GM19193 (cell line): ENCODE data around the gene HCN2.

Source experiments
- POLR2A ChIP-seq: IDR thresholded peaks from 4 replicates; pipeline ENCODE4 v1.6.1; 2011; ENCODE audit not compliant: insufficient read depth, insufficient read length; ENCODE audit errors: extremely low read depth

Gene HCN2

DNA sequence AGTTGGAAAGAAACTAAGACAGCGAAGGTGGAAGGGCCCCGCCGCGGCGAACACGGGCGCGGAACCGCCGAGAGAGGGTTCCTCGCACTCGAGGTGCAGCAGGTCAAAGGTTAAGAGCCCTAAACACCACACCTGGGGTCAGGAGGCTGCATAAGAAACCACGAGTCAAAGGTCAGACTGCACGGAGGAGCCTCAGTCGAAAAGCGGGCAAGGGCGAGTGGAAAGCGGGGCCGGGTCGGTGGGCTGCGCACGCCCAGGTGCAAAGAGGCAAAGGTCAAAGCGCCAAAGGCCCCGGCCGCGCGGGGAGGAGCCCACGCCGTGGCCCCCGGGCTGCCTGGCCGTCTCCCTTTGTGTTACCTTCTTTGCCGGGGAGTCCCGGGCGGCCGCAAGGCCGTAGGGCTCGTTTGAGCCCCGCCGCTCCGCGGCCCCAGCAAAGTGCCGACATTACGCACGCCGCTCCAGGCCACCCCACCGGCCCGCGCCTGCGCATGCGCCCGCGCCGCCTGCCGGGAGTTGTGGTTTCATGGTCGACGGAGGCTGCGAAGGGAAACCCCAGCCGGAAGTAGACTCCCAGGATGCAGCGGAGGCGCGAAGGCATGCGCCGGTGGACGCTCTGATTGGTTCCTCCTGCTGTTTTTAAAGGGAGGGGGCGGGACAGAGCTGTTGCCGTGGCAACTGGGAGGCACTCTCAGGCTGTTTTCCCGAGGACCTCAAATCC lies 43.5 kb downstream of the HCN2 start, which contains the start of gene POLRMT:
POLRMT (minus strand) TSS at position 470 of the 718 bp plus-strand sequence; CDS start at position 445, 25 bp downstream.
- peak; percentile 76 for TF ChIP-seq POLR2A

DNA sequence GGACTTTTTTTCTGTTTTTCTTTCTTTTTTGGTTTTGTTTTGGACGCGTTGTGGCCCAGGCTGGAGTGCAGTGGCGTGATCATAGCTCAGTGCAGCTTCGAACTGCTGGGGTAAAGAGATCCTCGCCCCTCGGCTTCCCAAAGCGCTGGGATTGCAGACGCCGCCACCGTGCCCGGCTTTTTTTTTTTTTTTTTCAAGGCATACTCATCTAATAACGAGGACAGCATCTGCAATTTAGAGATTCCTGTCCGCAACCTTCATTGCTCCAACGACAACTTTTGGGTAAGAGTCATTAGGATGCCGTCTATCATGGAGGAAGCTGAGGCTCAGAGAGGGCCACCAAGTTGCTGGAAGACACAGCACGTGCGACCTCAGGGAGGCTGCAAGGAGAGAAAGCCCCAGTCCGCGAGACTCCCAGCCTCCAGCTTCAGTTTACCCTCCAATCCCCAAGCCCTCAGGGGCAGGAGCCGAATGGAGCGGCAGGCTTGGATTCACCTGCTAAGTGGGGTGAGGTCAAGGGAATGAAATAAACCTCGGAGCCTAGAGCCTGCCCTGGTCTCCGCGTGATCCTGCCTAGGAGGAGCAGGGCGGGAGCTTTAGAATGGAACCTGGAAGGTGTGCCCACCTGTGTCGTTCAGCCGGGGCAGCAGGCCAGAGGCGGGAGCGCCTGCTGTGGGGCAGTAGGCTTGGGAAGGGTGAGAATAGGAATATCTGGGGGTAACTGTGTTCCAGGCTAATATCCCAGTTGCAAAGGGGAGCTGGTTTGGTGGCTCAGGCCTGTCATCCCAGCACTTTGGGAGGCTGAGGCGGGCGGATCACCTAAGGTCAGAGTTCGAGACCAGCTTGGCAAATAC lies 44.3 kb downstream of the HCN2 start:
- TF ChIP-seq POLR2A, result no peak

GRCh38 chr19:634975-635652 lies 45.4 kb downstream of the HCN2 start:
- TF ChIP-seq POLR2A, result no peak

DNA sequence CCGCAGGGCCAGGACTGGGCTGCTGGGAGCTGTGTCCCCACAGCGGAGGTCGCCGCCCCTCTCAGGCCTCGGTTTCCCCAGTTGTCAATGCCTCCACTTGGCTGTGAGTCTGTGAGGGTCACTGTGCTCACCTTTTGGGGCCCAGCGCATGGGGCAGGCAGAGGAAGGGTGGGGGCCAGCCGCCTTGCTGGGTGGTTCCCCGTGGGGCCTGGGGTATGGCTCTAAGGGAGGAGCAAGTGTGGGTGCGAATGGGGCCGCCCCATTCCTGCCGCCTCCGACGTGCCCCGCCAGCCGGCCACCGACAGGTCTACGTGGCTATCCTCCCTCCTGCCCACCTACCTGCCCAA lies 49.2 kb downstream of the HCN2 start:
- no peak for TF ChIP-seq POLR2A

DNA sequence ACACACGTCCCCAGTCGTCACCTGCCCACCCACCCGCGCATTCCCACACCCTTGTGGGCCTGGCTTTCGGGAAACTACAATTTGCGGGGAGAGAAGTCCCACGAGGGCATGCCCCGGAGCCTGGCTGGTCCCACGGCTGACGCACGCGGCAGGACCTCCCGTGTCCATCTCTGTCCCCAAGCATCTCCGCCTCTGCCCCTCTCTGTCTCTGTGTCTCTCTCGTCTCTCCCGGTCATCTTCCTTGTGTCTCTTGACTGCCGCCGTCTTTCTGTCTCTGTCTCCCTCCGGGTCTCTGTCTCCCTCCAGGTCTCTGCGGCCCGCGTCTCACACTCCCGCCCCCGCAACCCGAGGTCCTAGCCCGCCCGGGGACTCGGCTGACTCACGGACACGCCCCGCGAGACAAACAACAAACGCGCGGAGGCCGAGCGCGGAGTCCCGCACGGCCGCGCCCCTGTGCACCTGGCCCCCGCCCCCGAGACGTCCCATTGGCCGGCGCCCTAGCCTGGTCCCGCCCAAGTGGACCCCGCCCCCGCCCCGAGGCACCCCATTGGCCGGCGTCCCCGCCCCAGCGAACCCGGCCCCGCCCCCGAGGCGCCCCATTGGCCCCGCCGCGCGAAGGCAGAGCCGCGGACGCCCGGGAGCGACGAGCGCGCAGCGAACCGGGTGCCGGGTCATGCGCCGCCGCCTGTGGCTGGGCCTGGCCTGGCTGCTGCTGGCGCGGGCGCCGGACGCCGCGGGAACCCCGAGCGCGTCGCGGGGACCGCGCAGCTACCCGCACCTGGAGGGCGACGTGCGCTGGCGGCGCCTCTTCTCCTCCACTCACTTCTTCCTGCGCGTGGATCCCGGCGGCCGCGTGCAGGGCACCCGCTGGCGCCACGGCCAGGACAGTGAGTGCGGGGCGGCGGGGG lies 49.8 kb downstream of the HCN2 start, which contains the start of gene FGF22:
FGF22 (plus strand) TSS at position 627 of the 908 bp plus-strand sequence; CDS start at position 674, 47 bp downstream.
- no peak for TF ChIP-seq POLR2A

DNA sequence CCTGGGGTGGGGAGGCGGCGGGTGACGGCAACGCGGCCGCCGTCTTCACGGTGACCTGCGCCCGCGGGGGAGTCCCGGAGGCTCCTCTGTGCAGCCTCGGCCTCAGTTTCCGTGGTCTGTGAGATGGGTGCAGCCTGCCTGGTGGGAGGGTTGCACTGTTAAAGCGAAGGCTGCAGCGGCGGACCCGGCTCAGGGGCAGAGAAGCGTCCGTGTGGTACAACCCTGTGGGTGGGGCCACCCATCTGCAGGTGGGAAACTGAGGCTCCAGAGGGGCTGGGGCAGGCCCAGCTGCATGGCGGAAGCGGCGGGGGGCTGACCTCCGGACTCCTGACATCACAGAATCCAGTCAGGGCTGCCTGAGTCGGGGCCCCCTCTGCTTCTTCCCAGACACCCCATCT lies 50.5 kb downstream of the HCN2 start:
- TF ChIP-seq POLR2A, result no peak

DNA sequence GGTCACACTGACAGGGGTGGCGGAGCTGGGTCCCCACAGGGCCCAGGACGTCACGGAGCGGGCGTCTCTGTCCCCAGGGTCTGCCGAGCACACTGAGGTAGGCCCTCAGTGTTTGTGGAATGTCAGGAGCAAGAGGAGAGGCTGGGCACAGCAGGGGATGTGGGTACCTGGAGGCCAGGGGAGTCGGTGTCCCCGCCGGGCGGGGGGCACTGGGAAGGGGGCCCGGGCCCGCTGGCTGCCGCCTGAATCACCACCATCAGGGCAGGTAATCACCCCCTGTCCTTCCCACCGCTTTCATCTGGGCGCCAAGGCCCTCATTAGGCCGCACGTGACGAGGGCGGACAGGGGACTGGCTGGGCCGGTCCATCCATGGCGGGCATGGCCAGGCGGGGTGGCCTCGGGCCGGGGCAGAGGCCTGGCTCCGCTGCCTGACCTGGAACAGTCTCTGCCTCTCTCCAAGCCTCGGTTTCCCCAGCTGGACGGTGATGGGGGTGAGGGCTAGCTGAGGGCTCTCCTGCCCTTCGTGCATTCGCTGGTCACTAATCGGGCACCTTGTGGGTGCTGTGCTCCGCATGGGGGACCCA lies 51.0 kb downstream of the HCN2 start:
- TF ChIP-seq POLR2A, result no peak

GRCh38 chr19:641702-642101 lies 52.0 kb downstream of the HCN2 start:
- no peak for TF ChIP-seq POLR2A

- TF ChIP-seq POLR2A, result no peak
Observed at GRCh38 chr19:642767-643727, 53.4 kb downstream of the HCN2 start.

DNA sequence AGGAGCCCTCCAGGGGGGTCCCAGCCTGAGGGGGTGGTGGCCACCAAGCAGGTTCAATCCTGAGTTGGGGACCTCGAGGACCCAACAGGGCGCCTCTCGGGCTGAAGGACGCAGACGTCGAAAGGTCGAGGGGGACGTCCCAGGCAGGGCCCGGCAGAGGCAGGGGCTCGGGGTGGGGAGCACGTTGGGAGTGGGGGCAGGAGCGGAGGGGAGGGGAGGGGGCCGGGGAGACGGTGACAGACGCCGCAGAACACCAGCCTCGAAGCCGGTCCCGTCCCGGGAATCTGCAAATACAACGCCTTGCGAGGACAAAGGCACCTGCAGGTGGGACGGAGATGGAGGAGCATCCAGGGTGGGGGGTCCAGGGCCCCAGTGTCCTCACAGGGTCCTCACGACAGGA lies 54.1 kb downstream of the HCN2 start:
- TF ChIP-seq POLR2A, result no peak

DNA sequence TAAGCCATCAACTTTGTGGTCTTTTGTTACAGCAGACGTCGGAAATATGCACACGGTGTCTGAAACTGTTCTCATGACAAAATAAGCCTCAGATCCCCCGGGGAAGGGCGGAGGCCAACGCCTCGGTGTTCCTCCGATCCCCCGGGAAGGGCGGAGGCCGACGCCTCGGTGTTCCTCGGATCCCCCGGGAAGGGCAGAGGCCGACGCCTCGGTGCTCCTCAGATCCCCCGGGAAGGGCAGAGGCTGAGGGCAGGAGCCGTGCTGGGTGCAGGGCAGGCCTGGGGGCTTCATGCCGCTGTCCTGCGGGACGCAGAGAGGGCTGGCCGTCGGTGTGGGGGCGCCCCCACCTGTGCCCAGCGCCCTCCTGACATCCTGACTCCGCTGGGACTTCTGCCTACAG lies 54.7 kb downstream of the HCN2 start:
- TF ChIP-seq POLR2A, result no peak

GRCh38 chr19:644789-645188 lies 55.1 kb downstream of the HCN2 start:
- no peak for TF ChIP-seq POLR2A
